Measurements from ENCODE around the gene MMRN2. TPM values are rescaled to one million over a fixed set of nuclear protein-coding genes. Genes with fewer than 3 reads are reported as not detected.

The MMRN2 gene
- total RNA-seq, 6 donors from 2014 or later: 18.8 to 76.8 (median 31.3) TPM

DNA sequence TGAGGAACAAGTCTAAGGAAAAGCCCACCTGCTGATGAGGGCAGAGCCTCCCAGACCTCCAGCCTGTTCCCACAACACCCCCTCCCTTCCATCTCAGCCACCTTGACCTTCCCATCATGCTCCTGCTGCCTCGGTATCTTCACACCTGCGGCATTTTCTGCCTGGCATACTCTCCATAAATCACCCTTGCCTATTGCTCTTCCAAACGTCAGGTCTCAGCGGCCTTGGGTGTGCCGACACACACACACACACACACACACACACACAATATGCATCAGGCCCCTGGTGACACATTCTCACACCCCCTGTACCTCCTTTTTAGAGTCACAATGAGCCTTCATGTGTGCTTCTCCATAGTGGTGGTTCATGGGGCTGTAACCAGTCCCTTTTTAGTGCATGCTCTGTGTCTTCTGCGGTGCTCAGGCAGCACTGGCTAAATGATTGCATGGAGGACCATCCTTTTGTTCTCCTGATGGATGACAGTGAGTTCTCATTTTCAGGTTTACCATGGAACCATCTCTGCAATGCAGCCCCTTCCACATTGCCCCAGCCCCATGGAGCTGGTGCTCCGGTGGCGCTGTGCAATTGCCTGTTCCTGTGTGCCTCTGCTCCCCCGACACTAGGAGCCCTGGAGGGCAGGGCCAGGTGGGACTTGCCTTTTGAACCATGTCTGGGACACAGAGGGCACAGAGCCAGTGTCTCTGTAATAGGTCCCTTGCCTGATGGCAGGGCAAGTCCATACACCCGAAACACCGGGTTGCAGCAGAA is 15.4 kb upstream of the MMRN2 start:
- peaks cover 21 to 44% (median 34%) of the 10 kb centered on the region in 4 donors for H3K4me1 ChIP-seq
- no peaks in the 10 kb centered on the region for H3K9me3 ChIP-seq
- no peak for TF ChIP-seq EP300 (IDR thresholded peaks at IDR 0.05)
- TF ChIP-seq POLR2A (IDR thresholded peaks at IDR 0.05): no peak
- TF ChIP-seq, protein P1, sequence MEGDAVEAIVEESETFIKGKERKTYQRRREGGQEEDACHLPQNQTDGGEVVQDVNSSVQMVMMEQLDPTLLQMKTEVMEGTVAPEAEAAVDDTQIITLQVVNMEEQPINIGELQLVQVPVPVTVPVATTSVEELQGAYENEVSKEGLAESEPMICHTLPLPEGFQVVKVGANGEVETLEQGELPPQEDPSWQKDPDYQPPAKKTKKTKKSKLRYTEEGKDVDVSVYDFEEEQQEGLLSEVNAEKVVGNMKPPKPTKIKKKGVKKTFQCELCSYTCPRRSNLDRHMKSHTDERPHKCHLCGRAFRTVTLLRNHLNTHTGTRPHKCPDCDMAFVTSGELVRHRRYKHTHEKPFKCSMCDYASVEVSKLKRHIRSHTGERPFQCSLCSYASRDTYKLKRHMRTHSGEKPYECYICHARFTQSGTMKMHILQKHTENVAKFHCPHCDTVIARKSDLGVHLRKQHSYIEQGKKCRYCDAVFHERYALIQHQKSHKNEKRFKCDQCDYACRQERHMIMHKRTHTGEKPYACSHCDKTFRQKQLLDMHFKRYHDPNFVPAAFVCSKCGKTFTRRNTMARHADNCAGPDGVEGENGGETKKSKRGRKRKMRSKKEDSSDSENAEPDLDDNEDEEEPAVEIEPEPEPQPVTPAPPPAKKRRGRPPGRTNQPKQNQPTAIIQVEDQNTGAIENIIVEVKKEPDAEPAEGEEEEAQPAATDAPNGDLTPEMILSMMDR (IDR thresholded peaks at IDR 0.05): no peak
- no peak for TF ChIP-seq POLR2AphosphoS5 (IDR thresholded peaks at IDR 0.05)
- no peaks in the 10 kb centered on the region for H3K27me3 ChIP-seq
- no peak overlapping the region for H3K4me3 ChIP-seq
- no peak for ATAC-seq (ENCODE audit: low FRiP score in 2 of 2)
- 94 to 95% methylated on average over 8 to 10 of the region's 11 CpGs for WGBS, 2 donors
- H3K27ac ChIP-seq: peak overlapping the region; percentile 6 to 98 (median 94)
- no peak for DNase-seq
- no peaks in the 10 kb centered on the region for H3K36me3 ChIP-seq

DNA sequence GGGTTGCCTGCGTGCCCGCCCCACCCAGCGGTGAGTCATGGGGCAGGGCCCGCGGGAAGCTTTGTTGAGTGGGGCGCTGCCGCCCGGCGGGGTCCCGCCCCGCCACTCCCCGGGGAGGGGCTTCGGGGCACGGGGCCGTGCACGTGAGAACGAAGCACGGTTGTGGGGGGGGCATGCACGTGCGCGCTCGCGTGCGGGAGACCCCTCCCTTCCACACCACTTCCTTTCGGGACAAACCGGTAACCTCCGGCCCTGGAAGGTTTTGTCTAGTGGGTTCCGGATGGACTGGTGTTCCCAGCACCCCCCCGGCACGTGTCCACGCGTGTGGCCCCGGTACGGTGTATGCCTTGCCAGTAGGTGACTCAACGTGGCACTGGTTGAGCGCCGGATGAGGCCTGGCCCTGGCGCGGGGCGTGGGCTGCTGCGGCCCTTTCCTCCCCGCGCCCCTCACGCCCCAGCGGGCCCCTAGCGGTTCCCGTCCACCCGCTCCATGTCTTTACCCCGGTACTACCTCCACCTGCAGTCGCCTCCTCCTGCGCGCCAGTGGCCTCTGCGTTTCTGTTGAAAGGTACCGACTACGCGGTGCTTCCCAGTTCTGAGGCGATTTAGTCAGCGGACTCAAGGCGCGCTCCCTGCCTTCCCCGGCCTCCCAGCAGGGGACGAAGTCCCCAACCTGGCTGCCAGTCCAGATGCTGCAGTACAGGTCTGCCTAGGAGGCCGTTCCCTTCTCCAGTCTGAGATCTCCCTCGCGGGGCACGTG is 14.0 kb upstream of the MMRN2 start:
- no peaks in the 10 kb centered on the region for H3K36me3 ChIP-seq
- peak; percentile 93 for ATAC-seq (ENCODE audit: low FRiP score in 2 of 2)
- 35% methylated on average over 21 to 33 of the region's 66 CpGs for WGBS, 2 donors
- no peaks in the 10 kb centered on the region for H3K9me3 ChIP-seq
- H3K4me1 ChIP-seq: peaks cover 33 to 58% (median 48%) of the 10 kb centered on the region in 4 donors
- peak; percentile 80 to 92 for TF ChIP-seq POLR2AphosphoS5 (IDR thresholded peaks at IDR 0.05)
- TF ChIP-seq, protein P1 (IDR thresholded peaks at IDR 0.05): peak in 2 of 6 experiments; percentile 4 to 60
- peak in 1 of 4 donors; percentile 15 for TF ChIP-seq POLR2A (IDR thresholded peaks at IDR 0.05)
- peak in 3 of 4 donors; percentile 3 to 86 (median 77) for TF ChIP-seq EP300 (IDR thresholded peaks at IDR 0.05)
- no peaks in the 10 kb centered on the region for H3K27me3 ChIP-seq
- peak; percentile 91 to 99 for DNase-seq
- H3K4me3 ChIP-seq: peak overlapping the region; percentile 40 to 64 (median 57)
- peak overlapping the region; percentile 92 to 98 (median 97) for H3K27ac ChIP-seq

- TF ChIP-seq POLR2AphosphoS5 (IDR thresholded peaks at IDR 0.05) (no peak), POLR2A (IDR thresholded peaks at IDR 0.05) (peak; percentile 84 to 98 (median 97)), EP300 (IDR thresholded peaks at IDR 0.05) (no peak)
- TF ChIP-seq, protein P1 (IDR thresholded peaks at IDR 0.05): peak in 2 of 6 experiments; percentile 13 to 24
- peak overlapping the region; percentile 92 to 98 (median 97) for H3K27ac ChIP-seq
- peak overlapping the region; percentile 40 to 64 (median 57) for H3K4me3 ChIP-seq
- WGBS, 2 donors: no CpG with 5 or more reads among the region's 20 CpGs
- H3K9me3 ChIP-seq: no peaks in the 10 kb centered on the region
- H3K36me3 ChIP-seq: no peaks in the 10 kb centered on the region
- no peaks in the 10 kb centered on the region for H3K27me3 ChIP-seq
- ATAC-seq (ENCODE audit: low FRiP score in 2 of 2): peak in 1 of 2 donors; percentile 12
- peaks cover 38 to 63% (median 53%) of the 10 kb centered on the region in 4 donors for H3K4me1 ChIP-seq
- no peak for DNase-seq
Measured at GRCh38 chr10:86970982-86971231, 13.5 kb upstream of the MMRN2 start.

DNA sequence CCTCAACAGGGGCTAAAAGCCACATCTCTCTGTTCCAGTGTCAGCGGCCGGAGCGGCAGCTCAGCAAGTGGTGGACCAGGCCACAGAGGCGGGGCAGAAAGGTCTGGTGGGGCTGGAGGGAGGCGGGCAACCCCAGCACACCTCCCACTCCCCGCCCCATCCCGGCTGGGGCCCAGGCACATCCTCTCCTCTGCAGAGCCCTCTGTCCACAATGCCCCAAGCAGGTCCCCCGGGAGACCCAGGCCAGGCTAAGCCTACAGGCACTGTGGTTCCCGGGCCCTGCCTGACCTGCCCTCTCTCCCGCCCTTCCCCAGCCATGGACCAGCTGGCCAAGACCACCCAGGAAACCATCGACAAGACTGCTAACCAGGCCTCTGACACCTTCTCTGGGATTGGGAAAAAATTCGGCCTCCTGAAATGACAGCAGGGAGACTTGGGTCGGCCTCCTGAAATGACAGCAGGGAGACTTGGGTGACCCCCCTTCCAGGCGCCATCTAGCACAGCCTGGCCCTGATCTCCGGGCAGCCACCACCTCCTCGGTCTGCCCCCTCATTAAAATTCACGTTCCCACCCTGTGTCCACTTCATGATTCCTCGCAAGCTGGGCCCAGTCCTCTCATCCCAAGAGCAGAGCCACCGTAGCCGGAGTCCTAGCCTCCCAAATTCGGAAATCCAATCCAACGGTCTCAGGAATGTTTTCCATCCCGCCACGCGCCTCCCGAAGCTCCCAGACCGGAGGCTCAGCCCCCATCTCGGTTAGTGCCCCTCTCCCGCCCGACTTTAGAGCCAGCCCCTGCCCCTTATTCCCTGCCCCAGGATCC is 13.0 kb upstream of the MMRN2 start:
- no peaks in the 10 kb centered on the region for H3K36me3 ChIP-seq
- peaks cover 38 to 63% (median 53%) of the 10 kb centered on the region in 4 donors for H3K4me1 ChIP-seq
- peak overlapping the region; percentile 40 to 64 (median 57) for H3K4me3 ChIP-seq
- WGBS, 2 donors: 15% methylated on average over 17 to 22 of the region's 30 CpGs
- no peaks in the 10 kb centered on the region for H3K9me3 ChIP-seq
- peak; percentile 51 to 88 for TF ChIP-seq POLR2AphosphoS5 (IDR thresholded peaks at IDR 0.05)
- TF ChIP-seq, protein P1 (IDR thresholded peaks at IDR 0.05): no peak
- TF ChIP-seq POLR2A (IDR thresholded peaks at IDR 0.05): peak in 3 of 4 donors; percentile 58 to 70 (median 62)
- no peaks in the 10 kb centered on the region for H3K27me3 ChIP-seq
- H3K27ac ChIP-seq: peak overlapping the region; percentile 92 to 98 (median 97)
- peak; percentile 70 to 81 for ATAC-seq (ENCODE audit: low FRiP score in 2 of 2)
- peak; percentile 87 to 91 for DNase-seq

Data from upper lobe of left lung (tissue), 6 donors.